SK-N-SH (cell line): ENCODE data around the gene TMEM163. TPM values are rescaled to one million over a fixed set of nuclear protein-coding genes. Genes with fewer than 3 reads are reported as not detected.

Experiments
- CTCF ChIA-PET: fragments of 300-600, 350-600 bp; formaldehyde crosslinking; extraction: SDS; loops from one replicate; lab custom pipeline; 2021; lab: Yijun Ruan, JAX
- POLR2A ChIA-PET: fragments of 350-600 bp; sonication (Branson Sonifier 250); formaldehyde crosslinking; extraction: SDS; loops from one replicate; lab custom pipeline; 2020; ENCODE audit warnings: antibody characterized with exemption, inconsistent platforms; lab: Yijun Ruan, JAX
- DNase-seq: peaks from one replicate; pipeline ENCODE4 v3.0.0; 2012
- H2AFZ ChIP-seq: fragments of 200-600 bp; sonication (generic); 2 replicates; pipeline ENCODE4 v1.8.1; 2016; ENCODE audit warnings: antibody characterized with exemption, mild to moderate bottlenecking, low read depth
- H3F3A ChIP-seq: fragments of 200-600 bp; sonication (generic); replicated peaks from 2 replicates; pipeline ENCODE3; 2016; ENCODE audit warnings: antibody characterized with exemption, mild to moderate bottlenecking; ENCODE audit not compliant: insufficient read depth
- H3K27ac ChIP-seq, 2 experiments: fragments of 200-500 bp in 1 of 2; fragments of 200-600 bp in 1 of 2; sonication (Bioruptor generic) in 1 of 2; sonication (generic), shearing (Covaris generic) in 1 of 2; 2 replicates each; pipeline versions ENCODE4 v1.5.1 to v1.6.1; 2014 to 2016; ENCODE audit warnings: low read depth in 2 of 2, inconsistent platforms in 1 of 2, low read length in 1 of 2, mild to moderate bottlenecking in 1 of 2, mixed read lengths in 1 of 2
- H3K27me3 ChIP-seq: fragments of 200-600 bp; sonication (generic), shearing (Covaris generic); 2 replicates; pipeline ENCODE4 v1.6.1; 2016; ENCODE audit warnings: mixed run types; ENCODE audit not compliant: insufficient read depth
- H3K36me3 ChIP-seq, 2 experiments: fragments of 200-500 bp in 1 of 2; fragments of 200-600 bp in 1 of 2; sonication (Bioruptor generic) in 1 of 2; sonication (generic) in 1 of 2; replicated peaks in 1 of 2; 2 replicates each; pipeline versions ENCODE3 to v1.5.1; 2014 to 2016; ENCODE audit warnings: low read length in 1 of 2, mild to moderate bottlenecking in 1 of 2; ENCODE audit not compliant: insufficient read depth in 2 of 2, control insufficient read depth in 1 of 2
- H3K4me1 ChIP-seq, 2 experiments: fragments of 200-500 bp in 1 of 2; fragments of 200-600 bp in 1 of 2; sonication (Bioruptor generic) in 1 of 2; sonication (generic), shearing (Covaris generic) in 1 of 2; 2 replicates each; pipeline versions ENCODE4 v1.5.1 to v1.6.1; 2014 to 2016; ENCODE audit warnings: low read depth in 1 of 2, low read length in 1 of 2, mixed run types in 1 of 2; ENCODE audit not compliant: insufficient read depth in 2 of 2, control insufficient read depth in 1 of 2
- H3K4me2 ChIP-seq: fragments of 200-600 bp; sonication (generic), shearing (Covaris generic); 2 replicates; pipeline ENCODE4 v1.6.1; 2017; ENCODE audit warnings: mixed run types
- H3K4me3 ChIP-seq, 2 experiments: fragments of 200-500 bp in 1 of 2; fragments of 200-600 bp in 1 of 2; sonication (Bioruptor generic) in 1 of 2; sonication (generic), shearing (Covaris generic) in 1 of 2; 2 replicates each; pipeline versions ENCODE4 v1.5.1 to v1.8.1; 2014 to 2016; ENCODE audit warnings: low read depth in 2 of 2, inconsistent platforms in 1 of 2, low read length in 1 of 2, mild to moderate bottlenecking in 1 of 2, mixed read lengths in 1 of 2, moderate library complexity in 1 of 2
- H3K79me2 ChIP-seq: fragments of 200-600 bp; sonication (generic); 2 replicates; pipeline ENCODE4 v1.8.1; 2017; ENCODE audit warnings: mild to moderate bottlenecking; ENCODE audit not compliant: insufficient read depth
- H3K9ac ChIP-seq: fragments of 200-600 bp; sonication (generic); 2 replicates; pipeline ENCODE4 v1.6.1; 2017; ENCODE audit warnings: mixed run types
- H3K9me2 ChIP-seq: fragments of 200-600 bp; sonication (generic); 2 replicates; pipeline ENCODE4 v1.6.1; 2017; ENCODE audit warnings: mixed run types
- H3K9me3 ChIP-seq: fragments of 200-600 bp; sonication (generic); 2 replicates; pipeline ENCODE4 v1.6.1; 2017; ENCODE audit warnings: mixed run types, mild to moderate bottlenecking, moderate library complexity
- H4K20me1 ChIP-seq: fragments of 200-600 bp; sonication (generic); 2 replicates; pipeline ENCODE4 v1.6.1; 2017; ENCODE audit warnings: mild to moderate bottlenecking, mixed run types; ENCODE audit not compliant: insufficient read depth
- ELF1 ChIP-seq: IDR thresholded peaks from 2 replicates; pipeline ENCODE4 v1.4.0; 2012
- FOSL2 ChIP-seq: IDR thresholded peaks from 2 replicates; pipeline ENCODE4 v1.4.0; 2012; ENCODE audit warnings: low read depth, mild to moderate bottlenecking, moderate library complexity, borderline replicate concordance
- FOXJ3 ChIP-seq: sonication (generic); formaldehyde crosslinking; IDR thresholded peaks from 2 replicates; pipeline ENCODE4 v1.5.1; 2020; ENCODE audit warnings: mild to moderate bottlenecking, missing genetic modification reagents
- GABPA ChIP-seq: IDR thresholded peaks from 2 replicates; pipeline ENCODE4 v1.4.0; 2012; ENCODE audit warnings: low read depth, mild to moderate bottlenecking
- GATA2 ChIP-seq: sonication (generic); formaldehyde crosslinking; IDR thresholded peaks from 2 replicates; pipeline ENCODE4 v1.5.0; 2020; ENCODE audit warnings: mild to moderate bottlenecking, missing genetic modification reagents
- MXI1 ChIP-seq: IDR thresholded peaks from 2 replicates; pipeline ENCODE4 v1.6.1; 2012; ENCODE audit warnings: mild to moderate bottlenecking, low read depth, low read length, improper control_type of control experiment
- NFIC ChIP-seq: IDR thresholded peaks from 2 replicates; pipeline ENCODE4 v1.4.0; 2012; ENCODE audit warnings: borderline replicate concordance
- NRF1 ChIP-seq: IDR thresholded peaks from 2 replicates; pipeline ENCODE4 v1.6.1; 2012; ENCODE audit warnings: low read depth, mild to moderate bottlenecking, low read length
- POLR2AphosphoS5 ChIP-seq: IDR thresholded peaks from 2 replicates; pipeline ENCODE4 v1.6.1; 2012; ENCODE audit warnings: low read depth, low read length
- RFX5 ChIP-seq: IDR thresholded peaks from 2 replicates; pipeline ENCODE4 v1.6.1; 2012; ENCODE audit warnings: mild to moderate bottlenecking, improper control_type of control experiment, low read length
- RXRA ChIP-seq: IDR thresholded peaks from 2 replicates; pipeline ENCODE4 v1.4.0; 2012; ENCODE audit warnings: low read depth, mild to moderate bottlenecking, borderline replicate concordance
- SIN3A ChIP-seq: IDR thresholded peaks from 2 replicates; pipeline ENCODE4 v1.6.1; 2012; ENCODE audit warnings: low read depth, mild to moderate bottlenecking, low read length, moderate library complexity, borderline replicate concordance
- TAF1 ChIP-seq: IDR thresholded peaks from 2 replicates; pipeline ENCODE4 v1.6.1; 2012; ENCODE audit warnings: low read depth, mild to moderate bottlenecking, low read length, moderate library complexity, borderline replicate concordance
- TEAD4 ChIP-seq: IDR thresholded peaks from 2 replicates; pipeline ENCODE4 v1.4.0; 2012; ENCODE audit warnings: mild to moderate bottlenecking, borderline replicate concordance; ENCODE audit not compliant: insufficient read depth
- WGBS: methylation state at CpG from one replicate; pipeline ENCODE4 v1.1.6; 2017; ENCODE audit warnings: low lambda C conversion rate; 5-methylcytosine and 5-hydroxymethylcytosine counted together
- polyA plus RNA-seq, 3 experiments: library from polyadenylated mRNA; depleted of rRNA; stranded (reverse); fragments of >200 nt; gene quantifications; 2 replicates each; pipeline ENCODE4 v1.2.3, GENCODE V29; 2012
- TF ChIP-seq, protein P1 (sequence below): IDR thresholded peaks from 2 replicates; pipeline ENCODE4; 2012
- TF ChIP-seq, protein P2 (sequence below): IDR thresholded peaks from 2 replicates; pipeline ENCODE4 v1.6.1; 2012; ENCODE audit warnings: mild to moderate bottlenecking, low read depth, low read length, moderate library complexity
- TF ChIP-seq, protein P3 (sequence below): IDR thresholded peaks from 2 replicates; pipeline ENCODE4 v1.4.0; 2012; ENCODE audit warnings: low read depth
- TF ChIP-seq, protein P4 (sequence below): fragments of 200-600 bp; sonication (generic); IDR thresholded peaks from 2 replicates; pipeline ENCODE4 v1.6.1; 2017; ENCODE audit warnings: antibody characterized with exemption, mild to moderate bottlenecking, moderate library complexity

TMEM163 gene
- polyA plus RNA-seq, 1 of the 3 experiments (the other 2 are of a cell fraction): not detected

DNA sequence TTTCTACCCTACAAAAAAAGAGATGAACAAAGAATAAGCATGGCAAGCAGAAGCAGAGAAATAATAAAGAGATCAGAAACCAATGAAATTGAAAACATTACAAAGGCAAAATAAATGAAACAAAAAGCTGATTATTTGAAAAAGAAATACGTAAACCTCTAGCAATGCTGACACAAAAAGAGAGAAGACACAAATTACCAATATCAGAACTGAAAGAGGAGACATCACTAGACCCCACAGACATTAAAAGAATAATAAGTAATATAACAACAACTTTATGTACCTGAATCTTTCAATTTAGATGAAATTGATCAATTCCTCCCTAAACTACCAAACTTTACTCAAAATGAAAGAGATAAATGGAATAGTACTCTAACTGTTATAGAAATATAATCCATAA is 75.9 kb downstream of the TMEM163 start:
- H3K4me1 ChIP-seq: no peaks in the 10 kb centered on the region
- H3K9ac ChIP-seq: no peak overlapping the region
- no peaks in the 10 kb centered on the region for H3K36me3 ChIP-seq
- no peaks in the 10 kb centered on the region for H3K27me3 ChIP-seq
- H2AFZ ChIP-seq: no peak overlapping the region
- no peaks in the 10 kb centered on the region for H3K79me2 ChIP-seq
- no peaks in the 10 kb centered on the region for H3K9me3 ChIP-seq
- no peaks in the 10 kb centered on the region for H3F3A ChIP-seq
- ChIA-PET POLR2A (no interaction called here), CTCF (no interaction called here)
- no peak overlapping the region for H3K27ac ChIP-seq
- no peak overlapping the region for H3K4me3 ChIP-seq
- no peaks in the 10 kb centered on the region for H3K9me2 ChIP-seq
- WGBS: 35% methylated on average over 1 of the region's 1 CpG
- H4K20me1 ChIP-seq: no peaks in the 10 kb centered on the region
- no peak overlapping the region for H3K4me2 ChIP-seq
- TF ChIP-seq FOSL2 (no peak), MXI1 (no peak), RXRA (no peak), SIN3A (no peak), NRF1 (no peak), POLR2AphosphoS5 (no peak), GATA2 (CRISPR knock-in tag) (no peak), TEAD4 (no peak), GABPA (no peak), TAF1 (no peak), ELF1 (no peak), FOXJ3 (no peak), RFX5 (no peak), NFIC (no peak)
- TF ChIP-seq, protein P1, sequence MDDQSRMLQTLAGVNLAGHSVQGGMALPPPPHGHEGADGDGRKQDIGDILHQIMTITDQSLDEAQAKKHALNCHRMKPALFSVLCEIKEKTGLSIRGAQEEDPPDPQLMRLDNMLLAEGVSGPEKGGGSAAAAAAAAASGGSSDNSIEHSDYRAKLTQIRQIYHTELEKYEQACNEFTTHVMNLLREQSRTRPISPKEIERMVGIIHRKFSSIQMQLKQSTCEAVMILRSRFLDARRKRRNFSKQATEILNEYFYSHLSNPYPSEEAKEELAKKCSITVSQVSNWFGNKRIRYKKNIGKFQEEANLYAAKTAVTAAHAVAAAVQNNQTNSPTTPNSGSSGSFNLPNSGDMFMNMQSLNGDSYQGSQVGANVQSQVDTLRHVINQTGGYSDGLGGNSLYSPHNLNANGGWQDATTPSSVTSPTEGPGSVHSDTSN: no peak
- TF ChIP-seq, protein P2, sequence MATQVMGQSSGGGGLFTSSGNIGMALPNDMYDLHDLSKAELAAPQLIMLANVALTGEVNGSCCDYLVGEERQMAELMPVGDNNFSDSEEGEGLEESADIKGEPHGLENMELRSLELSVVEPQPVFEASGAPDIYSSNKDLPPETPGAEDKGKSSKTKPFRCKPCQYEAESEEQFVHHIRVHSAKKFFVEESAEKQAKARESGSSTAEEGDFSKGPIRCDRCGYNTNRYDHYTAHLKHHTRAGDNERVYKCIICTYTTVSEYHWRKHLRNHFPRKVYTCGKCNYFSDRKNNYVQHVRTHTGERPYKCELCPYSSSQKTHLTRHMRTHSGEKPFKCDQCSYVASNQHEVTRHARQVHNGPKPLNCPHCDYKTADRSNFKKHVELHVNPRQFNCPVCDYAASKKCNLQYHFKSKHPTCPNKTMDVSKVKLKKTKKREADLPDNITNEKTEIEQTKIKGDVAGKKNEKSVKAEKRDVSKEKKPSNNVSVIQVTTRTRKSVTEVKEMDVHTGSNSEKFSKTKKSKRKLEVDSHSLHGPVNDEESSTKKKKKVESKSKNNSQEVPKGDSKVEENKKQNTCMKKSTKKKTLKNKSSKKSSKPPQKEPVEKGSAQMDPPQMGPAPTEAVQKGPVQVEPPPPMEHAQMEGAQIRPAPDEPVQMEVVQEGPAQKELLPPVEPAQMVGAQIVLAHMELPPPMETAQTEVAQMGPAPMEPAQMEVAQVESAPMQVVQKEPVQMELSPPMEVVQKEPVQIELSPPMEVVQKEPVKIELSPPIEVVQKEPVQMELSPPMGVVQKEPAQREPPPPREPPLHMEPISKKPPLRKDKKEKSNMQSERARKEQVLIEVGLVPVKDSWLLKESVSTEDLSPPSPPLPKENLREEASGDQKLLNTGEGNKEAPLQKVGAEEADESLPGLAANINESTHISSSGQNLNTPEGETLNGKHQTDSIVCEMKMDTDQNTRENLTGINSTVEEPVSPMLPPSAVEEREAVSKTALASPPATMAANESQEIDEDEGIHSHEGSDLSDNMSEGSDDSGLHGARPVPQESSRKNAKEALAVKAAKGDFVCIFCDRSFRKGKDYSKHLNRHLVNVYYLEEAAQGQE: no peak
- TF ChIP-seq, protein P3, sequence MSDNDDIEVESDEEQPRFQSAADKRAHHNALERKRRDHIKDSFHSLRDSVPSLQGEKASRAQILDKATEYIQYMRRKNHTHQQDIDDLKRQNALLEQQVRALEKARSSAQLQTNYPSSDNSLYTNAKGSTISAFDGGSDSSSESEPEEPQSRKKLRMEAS: no peak
- TF ChIP-seq, protein P4, sequence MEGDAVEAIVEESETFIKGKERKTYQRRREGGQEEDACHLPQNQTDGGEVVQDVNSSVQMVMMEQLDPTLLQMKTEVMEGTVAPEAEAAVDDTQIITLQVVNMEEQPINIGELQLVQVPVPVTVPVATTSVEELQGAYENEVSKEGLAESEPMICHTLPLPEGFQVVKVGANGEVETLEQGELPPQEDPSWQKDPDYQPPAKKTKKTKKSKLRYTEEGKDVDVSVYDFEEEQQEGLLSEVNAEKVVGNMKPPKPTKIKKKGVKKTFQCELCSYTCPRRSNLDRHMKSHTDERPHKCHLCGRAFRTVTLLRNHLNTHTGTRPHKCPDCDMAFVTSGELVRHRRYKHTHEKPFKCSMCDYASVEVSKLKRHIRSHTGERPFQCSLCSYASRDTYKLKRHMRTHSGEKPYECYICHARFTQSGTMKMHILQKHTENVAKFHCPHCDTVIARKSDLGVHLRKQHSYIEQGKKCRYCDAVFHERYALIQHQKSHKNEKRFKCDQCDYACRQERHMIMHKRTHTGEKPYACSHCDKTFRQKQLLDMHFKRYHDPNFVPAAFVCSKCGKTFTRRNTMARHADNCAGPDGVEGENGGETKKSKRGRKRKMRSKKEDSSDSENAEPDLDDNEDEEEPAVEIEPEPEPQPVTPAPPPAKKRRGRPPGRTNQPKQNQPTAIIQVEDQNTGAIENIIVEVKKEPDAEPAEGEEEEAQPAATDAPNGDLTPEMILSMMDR: no peak
- DNase-seq: no peak
